Kidney (tissue), 14 donors: ENCODE results near the gene IVNS1ABP. TPM values are rescaled to one million over a fixed set of nuclear protein-coding genes. Genes with fewer than 3 reads are reported as not detected.

Experiments
- DNase-seq, 5 donors: peaks; one replicate each; pipeline ENCODE4 v3.0.0-alpha.2; 2013 to 2020
- FAIRE-seq: peaks from 2 replicates; lab custom pipeline; 2012; peaks lifted over from hg19 to GRCh38; lab: Jason Lieb, UNC
- H3K27ac ChIP-seq, 2 donors: one replicate each; pipeline ENCODE4 v1.7.0; 2013; ENCODE audit warnings: low read depth in 2 of 2, low read length in 2 of 2, inconsistent platforms in 1 of 2
- H3K27me3 ChIP-seq: one replicate; pipeline ENCODE4 v1.7.1; 2013; ENCODE audit warnings: low read length, inconsistent platforms; ENCODE audit not compliant: control insufficient read depth, insufficient read depth
- H3K36me3 ChIP-seq, 3 donors: one replicate each; pipeline versions ENCODE4 v1.7.0 to v1.7.1; 2013; ENCODE audit warnings: low read length in 3 of 3, control low read depth in 1 of 3, inconsistent platforms in 1 of 3; ENCODE audit not compliant: insufficient read depth in 3 of 3, control insufficient read depth in 2 of 3
- H3K4me1 ChIP-seq, 3 donors: one replicate each; pipeline versions ENCODE4 v1.7.0 to v1.7.1; 2013; ENCODE audit warnings: low read length in 3 of 3, inconsistent platforms in 1 of 3, low read depth in 1 of 3; ENCODE audit not compliant: control insufficient read depth in 2 of 3, insufficient read depth in 2 of 3
- H3K4me3 ChIP-seq, 3 donors: one replicate each; pipeline versions ENCODE4 v1.7.0 to v1.8.1; 2013; ENCODE audit warnings: low read length in 3 of 3, control low read depth in 1 of 3, inconsistent platforms in 1 of 3
- H3K9ac ChIP-seq, 3 donors: one replicate each; pipeline versions ENCODE4 v1.7.0 to v1.7.1; 2013; ENCODE audit warnings: low read length in 3 of 3, control low read depth in 1 of 3, inconsistent platforms in 1 of 3
- H3K9me3 ChIP-seq, 3 donors: one replicate each; pipeline versions ENCODE4 v1.7.0 to v1.7.1; 2013; ENCODE audit warnings: low read length in 3 of 3, control low read depth in 1 of 3, inconsistent platforms in 1 of 3; ENCODE audit not compliant: control insufficient read depth in 2 of 3, insufficient read depth in 1 of 3
- intact Hi-C: fragments of 100-400 bp; cut with DNase I; formaldehyde crosslinking; loops from one replicate; pipeline ENCODE4 v1.11.1; 2022
- polyA plus RNA-seq: library from polyadenylated mRNA; stranded (reverse); fragments of 350-450 nt; fragmentation: Illumina TruSeq; extraction: RNeasy Lipid Tissue Mini Kit (QIAGEN cat#74804); gene quantifications from one replicate; pipeline ENCODE4 v1.2.3, GENCODE V29; 2014; ENCODE audit warnings: low read depth, low replicate concordance; ENCODE audit not compliant: insufficient read depth
- total RNA-seq: library from RNA; stranded (reverse); fragmentation: NEBNext Ultra II Directional; extraction: Animal tissue kit (Norgen Biotek cat#: 25700); gene quantifications from one replicate; pipeline ENCODE4 v1.2.1, GENCODE V29; 2021
- TF ChIP-seq, protein P1 (sequence below): IDR thresholded peaks from 3 replicates; pipeline ENCODE4 v1.5.1; 2012; ENCODE audit warnings: mild to moderate bottlenecking, moderate library complexity, borderline replicate concordance; ENCODE audit not compliant: insufficient read depth; ENCODE audit errors: extremely low read depth
- donor health status: control.
- donor health status: control.
- donor health status: control.
- donor health status: control.
- donor health status: control.
- donor health status: DM: yes; HTN: yes; CAD: no.
- donor health status: Normal renal cell carcinoma (clear cell type).

The IVNS1ABP gene
- total and polyA plus RNA-seq, 2 donors from 2014 or later: 115 to 198 TPM

DNA sequence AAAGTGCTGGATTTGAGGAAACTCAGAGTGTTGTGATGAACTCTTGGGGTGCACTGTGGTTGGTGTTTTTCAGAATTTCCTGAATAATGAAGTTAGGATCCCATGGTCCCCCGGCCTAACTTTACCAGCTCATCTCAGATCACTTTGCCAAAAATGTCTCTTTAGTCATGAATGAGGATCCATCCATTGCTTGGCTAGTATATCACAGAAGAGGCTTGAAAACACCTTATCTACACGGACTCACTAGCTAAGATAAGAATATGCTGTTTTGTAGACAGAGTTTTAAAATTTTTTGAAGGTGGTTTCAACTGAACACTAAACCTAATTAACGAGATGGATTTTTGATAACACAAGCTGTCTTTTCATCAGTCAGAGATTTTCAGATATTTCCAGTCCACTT, 53.8 kb downstream of the IVNS1ABP start:
- TF ChIP-seq, protein P1, sequence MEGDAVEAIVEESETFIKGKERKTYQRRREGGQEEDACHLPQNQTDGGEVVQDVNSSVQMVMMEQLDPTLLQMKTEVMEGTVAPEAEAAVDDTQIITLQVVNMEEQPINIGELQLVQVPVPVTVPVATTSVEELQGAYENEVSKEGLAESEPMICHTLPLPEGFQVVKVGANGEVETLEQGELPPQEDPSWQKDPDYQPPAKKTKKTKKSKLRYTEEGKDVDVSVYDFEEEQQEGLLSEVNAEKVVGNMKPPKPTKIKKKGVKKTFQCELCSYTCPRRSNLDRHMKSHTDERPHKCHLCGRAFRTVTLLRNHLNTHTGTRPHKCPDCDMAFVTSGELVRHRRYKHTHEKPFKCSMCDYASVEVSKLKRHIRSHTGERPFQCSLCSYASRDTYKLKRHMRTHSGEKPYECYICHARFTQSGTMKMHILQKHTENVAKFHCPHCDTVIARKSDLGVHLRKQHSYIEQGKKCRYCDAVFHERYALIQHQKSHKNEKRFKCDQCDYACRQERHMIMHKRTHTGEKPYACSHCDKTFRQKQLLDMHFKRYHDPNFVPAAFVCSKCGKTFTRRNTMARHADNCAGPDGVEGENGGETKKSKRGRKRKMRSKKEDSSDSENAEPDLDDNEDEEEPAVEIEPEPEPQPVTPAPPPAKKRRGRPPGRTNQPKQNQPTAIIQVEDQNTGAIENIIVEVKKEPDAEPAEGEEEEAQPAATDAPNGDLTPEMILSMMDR: no peak
- no peak overlapping the region for H3K4me3 ChIP-seq
- no peaks in the 10 kb centered on the region for H3K27me3 ChIP-seq
- no peak for DNase-seq
- no peaks in the 10 kb centered on the region for H3K9me3 ChIP-seq
- H3K4me1 ChIP-seq: no peaks in the 10 kb centered on the region
- H3K9ac ChIP-seq: no peak overlapping the region
- intact Hi-C loops: no loop called here
- FAIRE-seq: no peak
- no peak overlapping the region for H3K27ac ChIP-seq
- no peaks in the 10 kb centered on the region for H3K36me3 ChIP-seq

DNA sequence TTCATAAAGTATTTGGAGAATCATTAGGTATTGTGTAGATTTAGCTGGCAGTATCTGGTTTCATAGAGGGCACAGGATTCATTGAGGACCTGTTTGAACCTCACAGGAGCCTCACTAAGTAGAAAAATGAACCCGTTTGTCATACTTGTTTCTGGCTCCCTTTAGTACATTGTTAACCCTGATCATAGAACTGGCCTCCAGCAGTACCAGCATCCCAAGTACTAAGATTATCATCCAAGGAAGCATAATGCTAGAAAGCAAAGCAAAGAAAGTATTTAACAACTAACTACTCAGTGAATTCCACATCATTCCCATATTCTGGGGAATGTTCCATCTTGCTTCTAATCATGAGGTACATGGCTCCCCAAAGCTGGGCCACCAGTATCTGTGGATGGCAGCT, 54.9 kb downstream of the IVNS1ABP start:
- Histone ChIP-seq H3K9me3 (no peaks in the 10 kb centered on the region), H3K4me3 (no peak overlapping the region), H3K27ac (no peak overlapping the region), H3K27me3 (no peaks in the 10 kb centered on the region), H3K9ac (no peak overlapping the region), H3K36me3 (no peaks in the 10 kb centered on the region), H3K4me1 (no peaks in the 10 kb centered on the region)
- FAIRE-seq: no peak
- DNase-seq: no peak
- intact Hi-C loops: no loop called here
- TF ChIP-seq, protein P1: no peak

DNA sequence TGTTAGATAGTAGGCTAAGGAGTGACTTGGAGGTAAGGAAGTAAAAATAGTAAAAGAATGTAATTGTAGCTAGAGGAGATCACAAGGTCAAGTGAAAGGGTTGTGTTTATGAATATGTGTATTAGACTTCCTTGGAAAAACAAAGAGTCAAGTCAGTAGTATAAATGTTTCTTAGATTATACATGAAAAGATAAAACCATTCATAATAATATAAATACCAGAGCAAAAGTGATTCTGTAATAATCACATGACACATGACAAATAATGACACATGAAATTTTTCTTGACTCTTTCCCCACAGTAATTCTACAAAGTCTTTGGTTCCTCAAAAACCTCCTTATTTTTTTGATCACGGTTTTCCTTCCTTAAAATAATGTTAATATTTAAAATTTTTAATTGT, 56.4 kb downstream of the IVNS1ABP start:
- H3K9ac ChIP-seq: no peak overlapping the region
- no peaks in the 10 kb centered on the region for H3K36me3 ChIP-seq
- TF ChIP-seq, protein P1: no peak
- FAIRE-seq: no peak
- intact Hi-C loops: no loop called here
- DNase-seq: no peak
- no peak overlapping the region for H3K27ac ChIP-seq
- no peak overlapping the region for H3K4me3 ChIP-seq
- no peaks in the 10 kb centered on the region for H3K9me3 ChIP-seq
- H3K4me1 ChIP-seq: no peaks in the 10 kb centered on the region
- H3K27me3 ChIP-seq: no peaks in the 10 kb centered on the region

DNA sequence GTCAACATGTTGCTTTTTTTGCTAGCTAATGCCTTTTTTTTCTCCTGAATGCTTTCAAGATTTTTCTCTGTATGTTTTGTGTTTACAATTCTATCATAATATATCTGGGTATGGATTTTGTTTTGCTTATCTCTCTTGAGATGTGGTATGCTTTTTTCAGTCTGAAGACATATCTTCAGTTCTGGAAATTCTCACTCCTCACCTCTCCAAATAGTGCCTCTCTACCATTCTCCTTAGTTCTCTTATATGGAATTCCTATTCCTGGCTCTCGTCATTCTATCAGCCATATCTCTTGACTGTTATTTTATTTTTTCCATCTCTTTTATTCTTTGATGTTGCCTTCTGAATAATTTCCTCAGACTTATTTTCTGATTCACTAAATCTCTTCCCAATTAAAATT, 58.4 kb downstream of the IVNS1ABP start:
- Histone ChIP-seq H3K9ac (no peak overlapping the region), H3K4me3 (no peak overlapping the region), H3K27me3 (no peaks in the 10 kb centered on the region), H3K4me1 (no peaks in the 10 kb centered on the region), H3K27ac (no peak overlapping the region), H3K36me3 (no peaks in the 10 kb centered on the region), H3K9me3 (no peaks in the 10 kb centered on the region)
- FAIRE-seq (no peak), DNase-seq (no peak)
- TF ChIP-seq, protein P1: no peak
- intact Hi-C loops: no loop called here
